Psoas muscle (tissue), 8 donors: ENCODE data around the gene RSPRY1. TPM values are rescaled to one million over a fixed set of nuclear protein-coding genes. Genes with fewer than 3 reads are reported as not detected.

ENCODE experiments used
- ATAC-seq, 4 donors: fragments of 200-7000 bp; cut with Tn5 transposase; one replicate each; pipeline ENCODE4 v1.9.1; 2020; ENCODE audit warnings: moderate library complexity in 3 of 4, mild to moderate bottlenecking in 2 of 4
- DNase-seq, 2 donors: peaks; one replicate each; pipeline ENCODE4 v3.0.0-alpha.2; 2020
- H3K27ac ChIP-seq: fragments of 200-600 bp; one replicate; pipeline ENCODE4 v1.8.0; 2022
- H3K27me3 ChIP-seq, 3 donors: fragments of 200-600 bp in 1 of 3; one replicate each; pipeline versions ENCODE4 v1.6.1 to v1.8.0; 2013 to 2022; ENCODE audit warnings: low read length in 2 of 3, mild to moderate bottlenecking in 2 of 3, moderate library complexity in 1 of 3; ENCODE audit not compliant: insufficient read depth in 3 of 3
- H3K36me3 ChIP-seq, 2 donors: fragments of 200-600 bp in 1 of 2; one replicate each; pipeline versions ENCODE4 v1.6.1 to v1.8.0; 2013 to 2022; ENCODE audit warnings: low read depth in 1 of 2, mild to moderate bottlenecking in 1 of 2, moderate library complexity in 1 of 2; ENCODE audit not compliant: insufficient read depth in 1 of 2
- H3K4me1 ChIP-seq: fragments of 200-600 bp; one replicate; pipeline ENCODE4 v1.8.0; 2022
- H3K4me3 ChIP-seq: fragments of 200-600 bp; one replicate; pipeline ENCODE4 v1.8.0; 2022; ENCODE audit warnings: mild to moderate bottlenecking
- H3K9me3 ChIP-seq: fragments of 200-600 bp; one replicate; pipeline ENCODE4 v1.8.0; 2022
- WGBS, 3 donors: extraction: QIAGEN DNeasy Blood & Tissue Kit; methylation state at CpG; one replicate each; pipeline versions ENCODE4 v1.1.6 to v1.1.7; 2013; 5-methylcytosine and 5-hydroxymethylcytosine counted together
- intact Hi-C, 2 donors: fragments of 100-400 bp; cut with DNase I; formaldehyde crosslinking; loops; one replicate each; pipeline versions ENCODE4 v1.11.0 to v1.14.2; 2022
- polyA plus RNA-seq, 3 donors: library from polyadenylated mRNA; stranded (reverse); fragments of 200-250 nt; gene quantifications; one replicate each; pipeline ENCODE4 v1.2.3, GENCODE V29; 2013
- total RNA-seq, 4 donors: library from RNA; stranded (reverse); fragmentation: NEBNext Ultra II Directional in 2 of 4; extraction: Animal tissue kit (Norgen Biotek cat#: 25700) in 2 of 4; gene quantifications; one replicate each; pipeline versions ENCODE4 v1.2.1 to v1.2.4, GENCODE V29; 2021 to 2023
- TF ChIP-seq, protein P1 (sequence below): fragments of 200-600 bp; IDR thresholded peaks from one replicate; pipeline ENCODE4 v1.8.0; 2022; ENCODE audit warnings: antibody characterized with exemption
- donor health status: healthy with polysubstance abuse.
- donor health status: DM: no; HTN: no; CAD: no; lungs with moderate emphysema.
- donor health status: Bipolar disorder and iron deficiency.
- donor health status: healthy.
- donor health status: DM: yes; HTN: yes; CAD: no.
- donor health status: DM: no; HTN: no; CAD: no.
- donor health status: DM: no; HTN: no; CAD: no.
- donor health status: DM: yes; HTN: yes; CAD: no.

Gene RSPRY1
- total and polyA plus RNA-seq, 7 donors, result 7.1 to 19.5 (median 15.2) TPM

DNA sequence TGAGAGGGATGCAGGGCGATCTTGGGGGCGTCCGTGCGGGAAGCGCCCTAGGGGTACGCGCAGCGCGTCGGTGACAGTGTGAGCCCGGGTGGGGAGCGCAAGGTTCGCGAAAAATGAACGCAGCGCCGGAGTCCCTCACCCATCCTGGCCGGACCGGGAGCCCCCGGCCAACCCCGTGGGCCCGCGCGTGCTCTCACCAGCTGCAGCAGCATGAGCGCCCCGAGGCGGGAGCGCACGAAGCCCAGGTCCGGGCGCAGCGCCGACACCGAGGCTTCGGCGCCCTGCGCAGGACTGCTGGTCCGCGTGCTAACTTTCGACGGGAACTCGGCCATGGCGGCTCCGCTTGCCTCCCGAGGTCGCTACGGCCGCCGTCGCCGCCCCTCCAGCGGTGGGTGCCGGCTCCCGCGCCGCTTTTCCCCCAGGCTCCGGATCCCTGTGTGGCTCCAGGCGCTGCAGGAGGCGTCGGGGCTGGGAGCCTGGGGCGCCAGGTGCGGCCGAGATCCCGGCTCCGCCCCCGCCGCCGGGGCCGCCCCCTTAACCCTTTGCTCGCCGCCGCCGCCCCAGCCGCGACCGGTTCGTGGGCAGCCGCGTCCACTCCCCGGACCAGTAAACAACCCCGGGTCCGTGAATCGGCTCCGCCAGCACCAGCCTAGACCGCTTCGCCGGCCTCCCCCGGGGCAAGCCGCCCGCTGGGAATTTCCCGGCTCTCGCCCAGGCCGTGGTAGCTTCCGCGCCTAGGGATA is 98.3 kb downstream of the RSPRY1 start, which contains the start of gene PLLP:
PLLP (minus strand) TSS at position 464 of the 743 bp plus-strand sequence; CDS start at position 332, 132 bp downstream.
- intact Hi-C loops, result no loop called here
- Histone ChIP-seq H3K27me3 (peaks cover 0 to 24% (median 8%) of the 10 kb centered on the region in 3 donors), H3K4me3 (peak within 1 kb of the TSS; percentile 76), H3K27ac (no peak within 1 kb of the TSS), H3K36me3 (no peaks in the 10 kb centered on the region), H3K9me3 (no peaks in the 10 kb centered on the region), H3K4me1 (peaks cover 10% of the 10 kb centered on the region)
- 1 to 2% (median 1%) methylated on average over 53 to 95 of the region's 95 CpGs for WGBS, 3 donors
- DNase-seq (peak in 1 of 2 donors; percentile 58), ATAC-seq (peak; percentile 72 to 90 (median 83))
- TF ChIP-seq, protein P1, sequence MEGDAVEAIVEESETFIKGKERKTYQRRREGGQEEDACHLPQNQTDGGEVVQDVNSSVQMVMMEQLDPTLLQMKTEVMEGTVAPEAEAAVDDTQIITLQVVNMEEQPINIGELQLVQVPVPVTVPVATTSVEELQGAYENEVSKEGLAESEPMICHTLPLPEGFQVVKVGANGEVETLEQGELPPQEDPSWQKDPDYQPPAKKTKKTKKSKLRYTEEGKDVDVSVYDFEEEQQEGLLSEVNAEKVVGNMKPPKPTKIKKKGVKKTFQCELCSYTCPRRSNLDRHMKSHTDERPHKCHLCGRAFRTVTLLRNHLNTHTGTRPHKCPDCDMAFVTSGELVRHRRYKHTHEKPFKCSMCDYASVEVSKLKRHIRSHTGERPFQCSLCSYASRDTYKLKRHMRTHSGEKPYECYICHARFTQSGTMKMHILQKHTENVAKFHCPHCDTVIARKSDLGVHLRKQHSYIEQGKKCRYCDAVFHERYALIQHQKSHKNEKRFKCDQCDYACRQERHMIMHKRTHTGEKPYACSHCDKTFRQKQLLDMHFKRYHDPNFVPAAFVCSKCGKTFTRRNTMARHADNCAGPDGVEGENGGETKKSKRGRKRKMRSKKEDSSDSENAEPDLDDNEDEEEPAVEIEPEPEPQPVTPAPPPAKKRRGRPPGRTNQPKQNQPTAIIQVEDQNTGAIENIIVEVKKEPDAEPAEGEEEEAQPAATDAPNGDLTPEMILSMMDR, result no peak

DNA sequence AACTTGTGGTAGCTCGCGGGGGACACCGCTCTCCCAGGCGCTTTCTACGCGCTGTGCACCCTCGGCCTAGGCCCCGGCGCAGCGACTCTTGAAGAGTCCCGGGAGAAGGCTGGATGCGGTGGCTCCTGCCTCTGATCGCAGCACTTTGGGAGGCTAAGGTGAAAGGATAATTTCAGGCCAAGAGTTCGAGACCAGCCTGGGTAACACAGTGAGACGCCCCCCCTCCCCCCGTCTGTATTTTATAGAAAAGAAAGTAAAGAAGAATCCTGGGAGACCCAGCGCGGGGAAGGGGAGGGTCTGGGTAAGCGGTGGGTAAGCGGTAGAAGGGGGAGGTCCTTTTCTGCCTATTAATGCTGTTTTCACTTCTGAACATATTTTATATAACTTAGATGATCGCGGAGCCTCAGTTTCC is 98.8 kb downstream of the RSPRY1 start:
- ATAC-seq (no peak), DNase-seq (no peak)
- TF ChIP-seq, protein P1, result no peak
- Histone ChIP-seq H3K4me3 (peak overlapping the region; percentile 76), H3K4me1 (peaks cover 10% of the 10 kb centered on the region), H3K9me3 (no peaks in the 10 kb centered on the region), H3K36me3 (no peaks in the 10 kb centered on the region), H3K27me3 (peaks cover 0 to 24% (median 8%) of the 10 kb centered on the region in 3 donors), H3K27ac (no peak overlapping the region)
- intact Hi-C loops, result no loop called here
- 16 to 17% (median 16%) methylated on average over 22 of the region's 22 CpGs for WGBS, 3 donors

DNA sequence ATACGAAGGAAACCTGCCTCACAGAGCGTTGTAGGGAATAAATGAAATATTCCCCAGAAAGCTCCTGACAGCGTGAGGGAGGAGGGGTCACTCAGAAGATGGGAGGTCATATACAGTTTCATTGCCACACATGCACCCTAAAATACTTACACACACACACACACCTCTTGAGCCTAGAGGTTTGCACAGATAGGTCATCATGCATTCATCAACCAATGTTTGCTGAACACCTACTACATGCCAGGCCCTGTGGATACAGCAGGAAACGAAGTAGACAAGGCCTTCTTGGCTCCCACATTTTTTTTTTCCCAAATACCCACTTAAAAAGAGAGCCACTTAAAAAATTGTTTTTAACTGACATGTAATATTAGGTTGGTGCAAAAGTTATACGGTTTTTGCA is 99.2 kb downstream of the RSPRY1 start:
- no peak for ATAC-seq
- TF ChIP-seq, protein P1, result no peak
- peaks cover 0 to 24% (median 8%) of the 10 kb centered on the region in 3 donors for H3K27me3 ChIP-seq
- no peak for DNase-seq
- 73 to 84% (median 77%) methylated on average over 5 of the region's 5 CpGs for WGBS, 3 donors
- no peaks in the 10 kb centered on the region for H3K9me3 ChIP-seq
- intact Hi-C loops, result no loop called here
- no peak overlapping the region for H3K27ac ChIP-seq
- peaks cover 10% of the 10 kb centered on the region for H3K4me1 ChIP-seq
- no peak overlapping the region for H3K4me3 ChIP-seq
- H3K36me3 ChIP-seq, result no peaks in the 10 kb centered on the region

DNA sequence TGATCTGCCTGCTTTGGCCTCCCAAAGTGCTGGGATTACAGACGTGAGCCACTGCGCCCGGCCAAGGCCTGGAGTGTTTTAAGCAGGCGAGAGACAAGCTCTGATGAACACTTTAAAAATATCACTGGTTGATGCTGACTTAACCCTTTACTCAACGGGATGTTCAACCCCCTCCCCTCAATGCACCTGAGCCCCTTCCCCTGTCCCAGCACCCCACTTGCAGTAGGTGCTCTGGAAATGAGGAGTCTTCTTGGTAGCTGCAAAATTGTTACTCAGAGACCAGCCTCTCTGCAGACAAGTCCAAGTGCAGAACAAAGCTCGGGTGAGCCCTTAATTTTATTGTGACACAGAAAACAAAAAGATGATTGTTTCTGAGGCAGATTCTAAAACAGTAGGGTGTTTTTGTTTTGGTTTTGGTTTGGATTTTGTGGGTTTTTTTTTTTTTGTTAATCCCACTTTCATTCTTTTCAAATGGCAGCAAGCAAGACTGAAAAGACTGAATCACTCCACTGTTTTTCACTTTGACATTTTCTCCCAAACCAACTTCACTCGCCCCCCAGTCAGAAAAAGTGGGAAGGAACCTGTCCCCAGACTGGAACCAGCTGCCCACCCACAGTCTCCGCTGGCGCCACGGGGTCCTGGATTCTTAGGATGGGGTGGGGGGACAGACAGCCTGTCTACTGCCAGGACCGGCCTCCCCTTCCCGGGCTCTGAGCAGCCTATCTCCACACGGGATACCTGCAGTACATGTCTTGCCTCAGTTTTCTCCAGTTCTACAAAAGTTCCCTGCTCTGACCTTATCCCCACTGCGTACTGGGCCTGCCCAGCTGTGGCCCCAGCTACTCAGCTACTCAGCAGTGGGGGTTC is 103.5 kb downstream of the RSPRY1 start:
- Histone ChIP-seq H3K9me3 (no peaks in the 10 kb centered on the region), H3K36me3 (no peaks in the 10 kb centered on the region), H3K4me3 (no peak overlapping the region), H3K27ac (no peak overlapping the region), H3K4me1 (peaks cover 5% of the 10 kb centered on the region), H3K27me3 (peaks cover 0 to 6% (median 0%) of the 10 kb centered on the region in 3 donors)
- TF ChIP-seq, protein P1, result no peak
- DNase-seq (no peak), ATAC-seq (no peak)
- WGBS, 3 donors, result 46 to 65% (median 47%) methylated on average over 14 of the region's 14 CpGs
- intact Hi-C loops, result loop anchor here in 1 of 2 donors (10.0 kb wide), 1 partner anchor 205 kb away; no protein-coding TSS in a partner anchor

Other genes with a start within 250 kb of the RSPRY1 start
- gene CETP, start 224.4 kb upstream of the RSPRY1 start, total RNA-seq, result under 1 TPM in 3 of 4 donors, not detected in 1; 0.17 to 0.67 (median 0.19) TPM
- gene CETP, start 224.4 kb upstream of the RSPRY1 start, polyA plus RNA-seq, result under 1 TPM in 2 of 3 donors, not detected in 1; 0.05 to 0.14 TPM
- 10 to 100 TPM in 1 of 4 donors, 1 to 10 TPM in 3; 6.4 to 13.6 (median 7.8) TPM for gene NLRC5, start 196.8 kb upstream of the RSPRY1 start, total RNA-seq
- gene NLRC5, start 196.8 kb upstream of the RSPRY1 start, polyA plus RNA-seq, result 1 to 10 TPM; 2.3 to 4.5 (median 2.7) TPM
- 10 to 100 TPM in 2 of 4 donors, 1 to 10 TPM in 2; 8.1 to 12.4 (median 10.5) TPM for gene CPNE2, start 93.7 kb upstream of the RSPRY1 start, total RNA-seq
- 10 to 100 TPM; 15.1 to 16.9 (median 16.2) TPM for gene CPNE2, start 93.7 kb upstream of the RSPRY1 start, polyA plus RNA-seq
- gene PSME3IP1, start 290 bp upstream of the RSPRY1 start, total RNA-seq, result 10 to 100 TPM; 47.9 to 60.4 (median 50.2) TPM
- 10 to 100 TPM; 37.1 to 61.9 (median 47.6) TPM for gene PSME3IP1, start 290 bp upstream of the RSPRY1 start, polyA plus RNA-seq
- gene ARL2BP, start 58.9 kb downstream of the RSPRY1 start, total RNA-seq, result 10 to 100 TPM; 25.2 to 39.9 (median 29.2) TPM
- gene ARL2BP, start 58.9 kb downstream of the RSPRY1 start, polyA plus RNA-seq, result 10 to 100 TPM; 47.9 to 88.3 (median 53.3) TPM
- 1 to 10 TPM in 3 of 4 donors, under 1 TPM in 1; 0.39 to 2.4 (median 1.4) TPM for gene PLLP, start 98.3 kb downstream of the RSPRY1 start, total RNA-seq
- gene PLLP, start 98.3 kb downstream of the RSPRY1 start, polyA plus RNA-seq, result 1 to 10 TPM; 2.0 to 3.1 (median 2.7) TPM
- gene CCL22, start 172.5 kb downstream of the RSPRY1 start, total RNA-seq, result under 1 TPM in 1 of 4 donors, not detected in 3; 0.12 TPM
- gene CCL22, start 172.5 kb downstream of the RSPRY1 start, polyA plus RNA-seq, result under 1 TPM in 1 of 3 donors, not detected in 2; 0.04 TPM
- 10 to 100 TPM in 2 of 4 donors, 1 to 10 TPM in 2; 3.8 to 13.5 (median 9.1) TPM for gene CX3CL1, start 186.2 kb downstream of the RSPRY1 start, total RNA-seq
- gene CX3CL1, start 186.2 kb downstream of the RSPRY1 start, polyA plus RNA-seq, result 1 to 10 TPM; 3.3 to 6.2 (median 4.5) TPM
- gene CCL17, start 218.4 kb downstream of the RSPRY1 start, total RNA-seq, result not detected
- under 1 TPM in 1 of 3 donors, not detected in 2; 0.20 TPM for gene CCL17, start 218.4 kb downstream of the RSPRY1 start, polyA plus RNA-seq